Psoas muscle (tissue), 8 donors: ENCODE data around the gene UBE2H. TPM values are rescaled to one million over a fixed set of nuclear protein-coding genes. Genes with fewer than 3 reads are reported as not detected.

ENCODE experiments used
- ATAC-seq, 4 donors: fragments of 200-7000 bp; cut with Tn5 transposase; one replicate each; pipeline ENCODE4 v1.9.1; 2020; ENCODE audit warnings: moderate library complexity in 3 of 4, mild to moderate bottlenecking in 2 of 4
- DNase-seq, 2 donors: peaks; one replicate each; pipeline ENCODE4 v3.0.0-alpha.2; 2020
- H3K27ac ChIP-seq: fragments of 200-600 bp; one replicate; pipeline ENCODE4 v1.8.0; 2022
- H3K27me3 ChIP-seq, 3 donors: fragments of 200-600 bp in 1 of 3; one replicate each; pipeline versions ENCODE4 v1.6.1 to v1.8.0; 2013 to 2022; ENCODE audit warnings: low read length in 2 of 3, mild to moderate bottlenecking in 2 of 3, moderate library complexity in 1 of 3; ENCODE audit not compliant: insufficient read depth in 3 of 3
- H3K36me3 ChIP-seq, 2 donors: fragments of 200-600 bp in 1 of 2; one replicate each; pipeline versions ENCODE4 v1.6.1 to v1.8.0; 2013 to 2022; ENCODE audit warnings: low read depth in 1 of 2, mild to moderate bottlenecking in 1 of 2, moderate library complexity in 1 of 2; ENCODE audit not compliant: insufficient read depth in 1 of 2
- H3K4me1 ChIP-seq: fragments of 200-600 bp; one replicate; pipeline ENCODE4 v1.8.0; 2022
- H3K4me3 ChIP-seq: fragments of 200-600 bp; one replicate; pipeline ENCODE4 v1.8.0; 2022; ENCODE audit warnings: mild to moderate bottlenecking
- H3K9me3 ChIP-seq: fragments of 200-600 bp; one replicate; pipeline ENCODE4 v1.8.0; 2022
- CTCF ChIP-seq: fragments of 200-600 bp; IDR thresholded peaks from one replicate; pipeline ENCODE4 v1.8.0; 2022; ENCODE audit warnings: antibody characterized with exemption
- WGBS, 3 donors: extraction: QIAGEN DNeasy Blood & Tissue Kit; methylation state at CpG; one replicate each; pipeline versions ENCODE4 v1.1.6 to v1.1.7; 2013; 5-methylcytosine and 5-hydroxymethylcytosine counted together
- intact Hi-C, 2 donors: fragments of 100-400 bp; cut with DNase I; formaldehyde crosslinking; loops; one replicate each; pipeline versions ENCODE4 v1.11.0 to v1.14.2; 2022
- polyA plus RNA-seq, 3 donors: library from polyadenylated mRNA; stranded (reverse); fragments of 200-250 nt; gene quantifications; one replicate each; pipeline ENCODE4 v1.2.3, GENCODE V29; 2013
- total RNA-seq, 4 donors: library from RNA; stranded (reverse); fragmentation: NEBNext Ultra II Directional in 2 of 4; extraction: Animal tissue kit (Norgen Biotek cat#: 25700) in 2 of 4; gene quantifications; one replicate each; pipeline versions ENCODE4 v1.2.1 to v1.2.4, GENCODE V29; 2021 to 2023
- donor health status: healthy with polysubstance abuse.
- donor health status: DM: no; HTN: no; CAD: no; lungs with moderate emphysema.
- donor health status: Bipolar disorder and iron deficiency.
- donor health status: healthy.
- donor health status: DM: yes; HTN: yes; CAD: no.
- donor health status: DM: no; HTN: no; CAD: no.
- donor health status: DM: no; HTN: no; CAD: no.
- donor health status: DM: yes; HTN: yes; CAD: no.

UBE2H gene
- total and polyA plus RNA-seq, 7 donors, result 17.3 to 115 (median 77.3) TPM

- H3K4me3 ChIP-seq, result no peak overlapping the region
Observed at GRCh38 chr7:129859183-129859582, 93.6 kb downstream of the UBE2H start.

GRCh38 chr7:129858490-129858889 lies 94.3 kb downstream of the UBE2H start:
- ATAC-seq, result no peak

More at GRCh38 chr7:129859183-129859582, 93.6 kb downstream of the UBE2H start:
- Histone ChIP-seq H3K27me3 (no peaks in the 10 kb centered on the region), H3K27ac (no peak overlapping the region), H3K4me1 (peaks cover 78% of the 10 kb centered on the region), H3K36me3 (peaks cover 6 to 13% of the 10 kb centered on the region in 2 donors), H3K9me3 (no peaks in the 10 kb centered on the region)
- no peak for TF ChIP-seq CTCF
- DNase-seq (no peak), ATAC-seq (no peak)
- intact Hi-C loops, result loop anchor here in 1 of 2 donors (10.0 kb wide), 1 partner anchor 46 kb away; no protein-coding TSS in a partner anchor
- WGBS, 3 donors, result 48 to 68% (median 57%) methylated on average over 2 of the region's 2 CpGs

GRCh38 chr7:129857313-129857712 lies 95.4 kb downstream of the UBE2H start:
- intact Hi-C loops, result loop anchor here in 1 of 2 donors (10.0 kb wide), 1 partner anchor 47 kb away; no protein-coding TSS in a partner anchor
- 49 to 77% (median 61%) methylated on average over 1 of the region's 1 CpG for WGBS, 3 donors
- no peak for TF ChIP-seq CTCF
- DNase-seq, result no peak
- Histone ChIP-seq H3K4me1 (peaks cover 72% of the 10 kb centered on the region), H3K27me3 (no peaks in the 10 kb centered on the region), H3K9me3 (no peaks in the 10 kb centered on the region), H3K27ac (no peak overlapping the region), H3K4me3 (no peak overlapping the region), H3K36me3 (peaks cover 6 to 13% of the 10 kb centered on the region in 2 donors)
- no peak for ATAC-seq

More at GRCh38 chr7:129858490-129858889, 94.3 kb downstream of the UBE2H start:
- Histone ChIP-seq H3K4me1 (peaks cover 78% of the 10 kb centered on the region), H3K36me3 (peaks cover 6 to 13% of the 10 kb centered on the region in 2 donors), H3K4me3 (no peak overlapping the region), H3K27me3 (no peaks in the 10 kb centered on the region), H3K9me3 (no peaks in the 10 kb centered on the region), H3K27ac (no peak overlapping the region)
- 51 to 79% (median 63%) methylated on average over 2 of the region's 2 CpGs for WGBS, 3 donors
- no peak for TF ChIP-seq CTCF
- intact Hi-C loops, result loop anchor here in 1 of 2 donors (10.0 kb wide), 1 partner anchor 46 kb away; no protein-coding TSS in a partner anchor
- no peak for DNase-seq

GRCh38 chr7:129855935-129856717 lies 96.6 kb downstream of the UBE2H start:
- Histone ChIP-seq H3K4me3 (no peak overlapping the region), H3K27ac (no peak overlapping the region), H3K9me3 (no peaks in the 10 kb centered on the region), H3K36me3 (peaks cover 6 to 13% of the 10 kb centered on the region in 2 donors), H3K4me1 (peaks cover 60% of the 10 kb centered on the region), H3K27me3 (no peaks in the 10 kb centered on the region)
- DNase-seq, result no peak
- ATAC-seq, result no peak
- no peak for TF ChIP-seq CTCF
- intact Hi-C loops, result loop anchor here in 1 of 2 donors (10.0 kb wide), 1 partner anchor 49 kb away; no protein-coding TSS in a partner anchor
- 89 to 95% (median 94%) methylated on average over 5 of the region's 5 CpGs for WGBS, 3 donors
